HG03045 (cell line): ENCODE measurements around the gene CACNG4.
"Not testable (repeated sequence)": the region's sequence is repeated elsewhere in the genome, so short reads cannot be mapped to it uniquely, and the experiment has no call there.

Experiments used
- ATAC-seq: cut with Tn5 transposase; IDR thresholded peaks from one replicate; pipeline ENCODE4 v1.9.1; 2021; ENCODE audit warnings: mild to moderate bottlenecking, moderate library complexity; ENCODE audit not compliant: unreplicated experiment

CACNG4 gene

DNA sequence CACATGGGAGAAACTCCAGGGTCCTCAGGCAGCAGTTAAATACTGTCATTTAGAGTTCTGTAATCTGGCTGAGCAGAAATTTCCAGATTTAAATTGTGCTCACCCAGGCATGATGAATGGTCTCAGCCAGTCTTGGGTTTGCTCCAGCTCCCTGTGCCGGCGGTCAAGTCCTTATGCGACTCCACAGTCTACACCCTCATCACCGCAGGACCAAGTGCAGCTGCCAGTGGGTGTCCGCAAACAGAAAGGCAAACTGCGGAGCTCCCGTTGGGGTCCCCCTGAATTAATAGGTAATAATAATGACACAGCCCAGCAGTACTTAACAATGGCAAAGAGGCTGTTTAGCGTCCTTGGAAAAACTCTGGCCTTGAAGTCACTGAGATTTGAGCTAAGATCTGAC lies 3.9 kb upstream of the CACNG4 start:
- ATAC-seq, result no peak

DNA sequence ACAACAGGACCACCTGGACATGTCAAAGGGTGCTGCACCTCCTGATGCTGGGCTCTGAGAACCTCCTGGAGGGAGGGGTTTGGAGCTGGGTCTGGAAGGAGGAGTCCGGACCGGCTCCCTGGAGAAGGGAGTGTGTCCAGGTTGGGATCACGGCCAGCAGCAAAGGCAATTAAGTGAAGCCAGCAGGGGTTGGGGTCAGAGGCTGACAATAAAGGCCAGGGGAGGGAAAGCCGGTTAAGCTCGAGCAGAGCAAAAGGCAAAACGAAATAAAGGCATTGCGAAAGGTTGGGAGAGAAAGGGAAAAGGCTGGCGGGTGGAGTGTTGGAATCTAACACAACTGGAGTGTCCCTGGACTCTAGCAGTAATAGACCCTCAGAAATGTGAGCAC lies 992 bp upstream of the CACNG4 start:
- ATAC-seq, result no peak

DNA sequence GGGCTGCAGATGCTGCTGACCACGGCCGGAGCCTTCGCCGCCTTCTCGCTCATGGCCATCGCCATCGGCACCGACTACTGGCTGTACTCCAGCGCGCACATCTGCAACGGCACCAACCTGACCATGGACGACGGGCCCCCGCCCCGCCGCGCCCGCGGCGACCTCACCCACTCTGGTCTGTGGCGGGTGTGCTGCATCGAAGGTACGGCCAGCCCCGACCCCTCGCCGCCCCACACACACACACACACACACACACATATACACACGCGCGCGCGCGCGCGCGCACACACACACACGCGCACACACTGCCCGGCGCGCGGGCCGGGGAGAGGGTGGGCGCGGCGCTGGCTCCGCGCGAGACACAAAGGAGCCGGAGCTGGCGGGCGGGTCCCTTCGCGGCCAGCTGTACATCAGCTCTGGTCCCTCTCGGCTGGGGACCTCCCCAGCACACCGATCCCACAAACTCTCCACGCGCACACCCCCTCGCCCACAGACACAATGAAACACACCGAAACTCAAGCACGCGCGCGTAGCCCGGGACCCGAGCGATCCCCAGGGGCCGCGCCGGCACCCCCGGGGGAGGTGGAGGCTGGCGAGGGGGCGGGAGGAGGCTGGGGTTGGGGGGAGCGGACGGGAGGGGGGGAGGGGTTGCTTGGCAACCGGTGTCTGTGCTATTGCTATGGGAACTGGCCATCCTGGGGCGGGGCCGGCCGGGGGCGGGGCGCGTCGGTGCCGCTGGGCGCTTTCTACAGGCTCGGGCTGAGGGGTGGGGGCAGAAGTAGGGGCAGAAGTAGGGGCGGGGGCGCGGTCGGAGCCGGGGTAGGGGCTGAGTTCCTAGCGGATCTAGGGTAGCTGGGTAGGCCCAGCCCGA lies 658 bp downstream of the CACNG4 start:
- no peak for ATAC-seq

DNA sequence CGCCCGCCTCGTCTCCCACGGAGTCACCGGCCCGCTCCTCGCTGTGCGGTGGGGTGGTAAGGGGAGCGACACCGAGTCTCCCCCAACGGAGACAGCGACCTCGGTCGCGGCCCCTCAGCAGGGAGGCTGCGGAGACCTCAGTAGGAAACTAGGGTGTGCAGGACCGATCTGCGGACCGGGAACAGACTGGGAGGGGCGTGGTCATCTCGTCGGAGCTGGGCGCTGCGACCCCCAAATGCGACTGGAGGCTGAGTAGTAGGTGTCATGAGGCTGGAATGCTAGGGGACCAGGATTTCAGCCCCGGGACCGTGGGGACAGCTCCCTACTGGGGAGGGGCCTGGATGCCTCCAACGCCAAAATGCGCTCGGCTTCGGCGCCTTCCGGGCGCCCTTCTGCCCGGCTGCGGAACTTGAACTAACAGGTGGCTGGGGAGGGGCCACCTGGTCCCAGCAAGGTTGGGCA lies 1.3 kb downstream of the CACNG4 start:
- ATAC-seq, result no peak

DNA sequence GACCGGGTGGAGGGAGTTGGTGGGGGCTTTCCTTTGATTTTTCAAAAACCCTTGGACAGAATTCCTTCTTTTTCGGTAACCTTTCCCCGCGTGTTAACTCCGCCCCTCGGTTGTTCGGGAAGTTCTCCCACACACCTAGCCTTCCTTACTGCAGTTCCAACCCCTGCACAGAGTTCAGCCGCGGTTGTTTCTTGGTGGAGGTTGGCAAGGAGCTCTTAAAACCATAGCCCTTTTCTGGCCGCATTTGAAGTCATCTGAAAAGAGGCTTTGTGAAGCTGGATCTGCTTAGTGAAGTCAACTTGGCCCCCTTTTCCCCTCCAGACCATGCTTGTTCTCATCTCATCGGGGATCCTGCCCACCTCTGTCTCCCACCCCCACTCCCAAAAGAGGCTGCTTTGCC lies 1.8 kb downstream of the CACNG4 start:
- ATAC-seq, result no peak

DNA sequence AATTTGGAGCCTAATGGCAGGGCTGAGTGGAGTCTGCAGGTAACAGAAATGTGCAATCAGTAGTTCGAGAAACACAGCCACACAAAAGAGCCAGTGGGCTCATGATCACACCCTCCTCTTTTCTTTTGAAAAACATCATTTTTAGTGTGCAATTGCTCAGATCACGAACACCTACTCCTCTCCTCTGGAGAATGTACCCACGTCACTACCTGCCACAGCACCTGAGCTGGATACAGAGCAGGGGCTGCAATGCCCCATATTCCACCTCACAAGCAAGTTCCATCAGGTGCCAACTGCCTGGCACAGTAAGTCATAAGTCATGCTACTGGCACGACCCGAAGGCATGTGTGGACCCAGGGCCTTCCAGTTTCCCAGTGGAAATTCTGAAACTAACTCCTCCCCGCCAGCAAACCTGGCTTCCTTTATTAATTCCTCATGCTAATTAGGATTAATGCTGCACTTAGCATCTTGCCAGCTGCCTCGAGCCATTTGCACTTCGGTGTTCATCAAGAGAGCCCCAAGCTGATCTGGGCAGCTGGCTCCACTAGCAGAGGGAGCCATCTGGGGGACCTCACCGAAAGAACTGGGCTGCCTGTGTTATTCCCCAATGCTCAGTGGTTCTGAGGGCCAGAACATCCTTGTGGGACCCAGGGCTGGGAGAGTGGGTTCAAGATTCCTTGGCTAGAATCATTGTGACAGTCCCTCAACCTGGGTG lies 2.4 kb downstream of the CACNG4 start:
- no peak for ATAC-seq

DNA sequence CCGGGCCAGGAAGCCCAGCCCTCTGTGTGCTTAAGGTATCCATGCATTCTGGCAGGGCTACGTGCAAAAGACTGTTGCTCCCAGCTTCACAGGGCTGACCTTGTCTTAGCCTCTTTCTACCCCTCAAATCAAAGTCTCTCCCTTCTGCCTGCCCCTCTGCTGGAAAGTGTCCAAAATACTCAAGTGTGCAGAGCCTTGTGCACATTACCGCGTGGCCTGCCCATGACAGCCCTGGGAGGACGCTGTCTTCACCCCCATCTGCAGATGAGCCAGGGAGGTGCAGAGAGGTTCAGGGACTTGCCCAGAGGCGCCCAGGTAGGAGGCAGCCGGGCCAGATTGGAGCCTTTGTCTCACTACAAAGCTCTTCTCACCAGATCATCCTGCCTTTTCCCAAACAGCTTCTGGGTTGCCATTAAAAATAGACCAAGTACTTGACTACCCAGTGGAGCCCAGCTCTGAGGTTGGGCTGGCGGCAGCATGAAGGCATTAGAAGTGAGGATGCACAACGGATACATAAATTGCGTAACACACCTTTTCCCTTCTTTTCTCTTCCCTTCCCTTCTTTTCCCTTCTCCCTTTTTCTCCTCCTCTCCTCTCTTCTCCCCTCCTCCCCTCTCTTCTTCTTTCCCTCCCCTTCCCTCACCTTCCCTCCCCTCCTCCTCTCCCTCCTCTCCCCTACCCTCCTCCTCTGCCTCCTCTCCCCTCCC lies 3.5 kb downstream of the CACNG4 start:
- ATAC-seq, result no peak

DNA sequence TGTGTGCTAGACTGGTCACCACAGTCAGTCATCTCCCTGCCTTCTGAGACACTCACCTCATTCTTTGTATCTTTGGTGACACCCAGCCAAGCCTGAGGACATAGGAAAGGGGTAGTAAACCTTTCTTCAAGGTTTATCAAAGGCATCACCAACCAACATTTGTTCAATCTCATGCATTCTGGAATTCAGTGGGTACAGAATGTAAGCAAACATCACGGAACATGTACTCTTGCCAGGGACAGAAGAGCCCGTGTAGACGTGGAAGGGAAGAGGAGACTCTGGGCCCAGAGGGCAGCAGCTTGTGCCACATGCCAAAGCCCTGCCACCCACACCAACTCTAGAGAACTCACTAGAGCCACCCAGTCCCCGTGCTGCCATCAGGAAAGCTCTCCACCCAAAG lies 4.4 kb downstream of the CACNG4 start:
- ATAC-seq, result no peak

DNA sequence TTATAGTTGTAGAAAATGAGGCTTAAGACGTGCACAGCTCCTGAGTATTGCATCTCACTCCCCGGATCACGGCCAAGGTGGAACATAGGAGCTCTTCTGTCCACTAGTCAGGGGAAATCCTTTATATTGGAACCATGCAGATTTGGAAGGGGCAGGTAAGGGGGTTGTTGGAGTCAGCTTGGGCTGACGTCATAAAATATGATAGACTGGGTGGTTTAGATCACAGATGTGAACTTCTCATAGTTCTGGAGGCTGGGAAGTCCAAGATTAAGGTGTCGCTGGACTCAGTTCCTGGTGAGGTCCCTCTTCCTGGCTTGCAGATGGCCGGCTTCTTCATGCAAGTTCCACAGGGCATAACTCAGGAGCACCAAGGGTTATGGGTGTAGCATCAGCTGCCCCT lies 5.6 kb downstream of the CACNG4 start:
- ATAC-seq, result no peak

DNA sequence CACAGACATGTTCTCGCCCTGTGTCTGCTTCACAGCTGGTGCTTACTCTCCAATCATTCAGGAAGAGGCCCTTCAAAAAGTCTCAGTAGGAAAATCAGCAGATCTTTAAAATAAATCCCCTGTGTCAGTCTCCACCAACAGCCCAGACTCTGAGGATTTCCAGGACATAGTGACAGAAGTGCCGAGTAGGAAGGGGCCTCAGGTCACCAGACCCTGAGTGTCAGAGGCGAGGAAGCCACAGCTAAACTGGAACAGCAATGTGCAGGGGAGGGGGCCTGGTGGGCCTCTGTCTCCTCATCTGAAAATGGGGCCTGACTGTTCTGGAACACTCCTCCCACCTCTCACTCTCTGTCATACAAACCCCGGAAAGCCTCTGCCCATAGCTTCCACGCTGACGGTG lies 6.3 kb downstream of the CACNG4 start:
- no peak for ATAC-seq

DNA sequence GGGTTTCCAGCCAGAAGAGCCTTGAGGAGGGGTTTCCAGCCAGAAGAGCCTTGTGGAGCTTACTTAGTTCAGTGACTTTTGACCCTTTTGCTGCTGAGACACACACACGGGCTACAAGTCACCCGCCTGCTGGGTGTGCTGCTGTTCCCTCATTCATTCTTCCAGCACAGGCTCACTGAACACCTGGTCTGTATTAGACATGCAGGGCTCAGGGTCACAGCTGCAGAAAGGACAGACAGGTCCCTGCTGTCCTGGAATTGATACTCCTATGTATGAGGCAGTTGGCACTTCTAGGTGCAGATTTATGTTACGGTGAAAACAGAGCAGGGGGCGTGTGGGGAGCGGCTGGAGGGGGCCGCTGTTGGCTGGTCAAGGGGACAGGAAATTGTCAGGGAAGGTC lies 6.8 kb downstream of the CACNG4 start:
- no peak for ATAC-seq

DNA sequence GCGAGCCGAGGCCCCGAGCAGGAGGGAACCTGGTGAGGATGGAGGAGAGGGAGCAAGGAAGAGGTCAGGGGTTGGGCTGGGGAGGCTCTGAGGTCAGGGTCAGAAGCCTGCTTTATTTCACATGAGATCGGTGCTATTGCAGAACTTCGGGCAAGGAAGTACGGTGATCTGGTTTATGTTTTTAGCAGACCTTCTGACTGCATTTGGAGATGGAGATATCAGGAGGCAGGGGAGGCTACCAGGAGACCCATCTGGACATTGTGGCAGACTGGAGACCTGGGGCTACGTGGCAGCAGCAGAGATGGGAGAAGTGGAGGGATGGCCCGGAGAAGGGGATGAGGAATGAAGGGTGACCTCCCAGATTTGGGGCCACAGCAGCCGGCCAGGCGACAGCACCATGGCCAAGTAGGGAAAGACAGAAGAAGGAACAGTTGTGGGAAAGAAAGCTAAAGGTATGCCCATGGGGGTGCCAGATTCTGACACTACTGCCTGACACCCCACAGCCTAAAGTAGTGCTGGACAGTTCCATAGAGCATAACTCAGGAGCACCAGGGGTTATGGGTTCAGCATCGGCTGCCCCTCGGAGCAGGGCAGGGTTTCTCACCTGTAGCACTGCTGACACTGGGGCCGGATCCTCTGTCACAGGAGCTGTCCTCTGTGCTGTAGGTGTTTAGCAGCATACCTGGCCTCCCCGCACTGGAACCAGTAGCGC lies 7.4 kb downstream of the CACNG4 start:
- no peak for ATAC-seq

DNA sequence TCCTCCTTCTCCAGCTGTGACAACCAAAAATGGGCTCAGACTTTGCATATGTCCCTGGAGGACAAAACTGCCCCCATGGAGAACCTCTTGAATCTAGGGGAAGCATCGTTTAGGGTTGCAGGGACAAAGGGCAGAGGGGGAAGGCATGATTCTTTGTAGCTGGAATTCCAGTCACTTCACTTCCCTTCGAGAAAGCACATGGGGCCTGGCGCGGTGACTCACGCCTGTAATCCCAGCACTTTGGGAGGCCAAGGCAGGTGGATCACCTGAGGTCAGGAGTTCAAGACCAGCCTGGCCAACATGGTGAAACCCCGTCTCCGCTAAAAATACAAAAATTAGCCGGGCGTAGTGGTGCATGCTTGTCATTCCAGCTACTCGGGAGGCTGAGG lies 7.9 kb downstream of the CACNG4 start:
- ATAC-seq, result not testable (repeated sequence)

DNA sequence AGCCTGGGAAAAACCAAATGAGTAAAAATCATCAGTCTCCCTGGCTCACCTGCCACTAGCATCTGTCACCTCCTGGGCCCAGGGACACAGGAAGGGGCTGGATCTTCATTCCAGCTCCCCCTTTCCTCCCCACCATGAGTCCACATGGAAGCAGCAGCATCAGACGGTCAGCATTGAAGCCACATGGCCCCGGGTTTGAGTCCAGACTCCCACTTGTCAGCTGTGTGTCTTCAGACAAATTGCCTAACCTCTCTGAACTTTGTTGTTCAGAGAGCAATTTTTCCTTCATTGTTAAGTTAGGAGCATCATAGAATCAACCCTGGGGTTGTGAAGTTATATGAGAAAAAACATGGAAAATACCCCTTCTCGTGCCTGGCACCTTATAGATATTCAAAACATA lies 10.7 kb downstream of the CACNG4 start:
- no peak for ATAC-seq

DNA sequence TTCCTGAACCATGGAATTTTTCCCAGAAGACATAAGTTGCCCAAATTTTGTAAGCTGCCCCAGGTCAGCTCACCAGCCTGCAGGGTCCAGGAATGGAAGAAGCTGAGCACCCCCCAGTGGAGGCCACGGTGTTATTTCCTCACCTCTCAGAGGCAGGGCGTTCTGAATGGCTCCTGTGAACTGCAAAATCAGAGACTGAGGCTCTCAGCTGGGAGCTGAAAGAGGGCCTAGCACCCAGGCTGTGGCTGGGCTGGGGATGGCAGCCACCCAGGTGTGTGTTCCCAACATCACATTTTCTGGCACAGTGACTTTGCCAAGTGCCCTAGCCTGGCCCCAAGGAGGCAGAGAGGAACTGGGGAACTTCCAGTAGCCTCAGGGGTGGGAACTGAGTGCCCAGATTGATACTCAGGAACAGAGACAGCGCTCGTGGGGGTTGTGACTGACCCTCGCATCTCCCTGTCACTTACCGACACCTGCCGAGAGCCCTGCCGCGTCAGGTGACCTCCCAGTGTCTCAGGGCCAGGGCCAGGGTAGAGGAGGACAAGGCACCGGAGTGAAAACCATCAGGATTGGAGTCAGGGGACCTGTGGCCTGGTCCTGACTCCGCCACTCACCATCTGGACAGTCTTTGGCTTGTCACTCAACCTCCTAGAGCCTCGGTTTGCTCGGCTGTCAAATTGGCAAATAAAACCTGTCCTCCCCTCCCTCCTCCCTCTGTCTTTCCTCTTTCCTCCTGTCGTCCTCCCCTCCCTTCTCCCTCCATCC lies 11.3 kb downstream of the CACNG4 start:
- ATAC-seq, result no peak

DNA sequence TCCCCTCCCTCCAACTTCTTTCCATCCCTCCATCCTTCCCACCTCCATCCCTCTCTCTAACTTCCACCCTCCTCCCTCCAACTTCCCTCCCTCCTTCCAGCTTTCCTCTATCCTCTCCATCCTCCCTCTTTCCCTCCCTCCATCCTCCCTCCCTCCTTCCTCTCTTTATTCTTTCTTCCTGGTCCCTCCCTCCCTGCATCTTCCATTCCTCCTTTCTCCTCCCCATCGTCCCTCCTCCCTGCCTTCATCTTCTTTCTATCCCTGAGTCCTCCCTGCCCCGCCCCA lies 11.8 kb downstream of the CACNG4 start:
- no peak for ATAC-seq

DNA sequence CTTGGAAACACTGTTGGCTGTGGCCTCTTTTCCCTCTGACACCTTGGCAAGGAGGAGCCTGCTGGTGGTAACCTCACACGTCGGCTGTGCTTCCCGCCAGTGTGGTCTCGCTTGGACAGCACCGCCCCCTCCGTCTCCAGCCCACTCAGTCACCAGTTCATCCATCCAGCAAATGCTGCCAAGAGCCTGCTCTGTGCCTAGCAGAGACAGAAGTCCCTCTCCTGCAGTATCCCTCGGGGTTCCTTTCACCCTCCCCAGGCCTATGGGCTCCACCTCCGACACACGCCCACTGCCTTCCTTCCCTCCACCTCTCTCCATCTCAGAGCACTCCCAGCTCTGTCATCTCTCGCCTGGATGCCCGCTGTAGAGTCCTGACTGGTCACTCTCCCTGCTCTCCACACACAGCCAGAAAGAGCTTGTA lies 12.3 kb downstream of the CACNG4 start:
- ATAC-seq, result no peak

DNA sequence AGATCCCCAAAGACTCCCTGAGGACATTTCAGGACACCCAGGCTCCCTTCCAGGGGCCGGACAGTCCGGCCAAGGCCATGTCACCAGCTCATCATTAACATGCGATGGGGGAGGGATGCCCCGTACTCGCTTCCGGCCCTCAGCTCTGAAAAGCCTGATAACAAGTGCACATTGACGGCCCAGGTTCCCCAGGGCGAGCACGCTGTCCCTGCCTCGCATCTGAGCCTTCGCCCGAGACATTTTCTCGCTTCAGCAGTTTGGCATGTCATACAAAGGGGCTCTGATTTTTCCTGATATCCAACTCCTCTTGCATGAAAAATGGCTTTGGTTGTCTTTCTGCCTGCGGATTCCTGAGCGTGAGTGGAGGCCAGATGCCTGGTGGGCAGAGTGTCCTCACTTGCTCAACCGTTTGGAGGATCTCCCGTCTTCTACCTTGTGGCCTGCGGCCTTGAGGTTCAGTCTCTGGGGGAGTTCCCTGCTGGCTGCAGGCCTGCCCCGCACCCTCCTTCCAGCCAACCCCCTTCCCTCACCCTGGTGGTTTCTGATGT lies 14.1 kb downstream of the CACNG4 start:
- ATAC-seq, result no peak

DNA sequence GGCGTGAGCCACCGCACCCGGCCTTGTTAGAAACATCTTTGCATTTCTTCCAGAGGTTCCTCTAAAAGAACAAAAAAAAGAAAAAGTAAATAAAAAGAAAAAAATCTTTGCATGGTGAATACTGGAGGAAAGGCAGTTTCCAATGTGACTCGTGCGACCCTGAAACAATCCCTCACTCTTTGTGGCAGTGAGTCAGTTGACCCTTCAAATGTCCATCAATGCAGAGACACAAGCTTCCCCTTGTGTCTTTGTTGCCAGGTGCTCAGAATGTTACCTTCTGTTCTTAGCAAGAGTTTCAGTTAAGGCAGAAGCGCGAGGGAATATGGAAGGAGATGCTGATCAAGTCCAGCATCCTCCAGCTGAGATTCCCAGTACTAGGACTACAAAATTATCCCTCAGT lies 16.4 kb downstream of the CACNG4 start:
- no peak for ATAC-seq

DNA sequence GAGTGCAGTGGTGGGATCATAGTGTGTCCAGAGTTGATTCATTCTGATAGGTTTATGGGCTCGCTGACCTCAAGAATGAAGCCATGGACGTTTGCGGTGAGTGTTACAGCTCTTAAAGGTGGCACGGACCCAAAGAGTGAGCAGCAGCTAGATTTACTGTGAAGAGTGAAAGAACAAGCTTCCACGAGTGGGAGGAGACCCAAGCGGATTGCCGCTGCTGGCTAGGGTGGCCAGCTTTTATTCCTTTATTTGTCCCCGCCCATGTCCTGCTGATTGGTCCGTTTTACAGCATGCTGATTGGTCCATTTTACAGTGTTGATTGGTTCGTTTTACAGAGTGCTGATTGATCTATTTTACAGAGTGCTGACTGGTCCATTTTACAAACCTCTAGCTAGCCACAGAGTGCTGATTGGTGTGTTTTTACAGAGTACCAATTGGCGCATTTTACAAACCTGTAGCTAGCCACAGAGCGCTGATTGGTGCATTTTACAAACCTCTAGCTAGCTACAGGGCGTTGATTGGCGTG lies 17.5 kb downstream of the CACNG4 start:
- ATAC-seq, result no peak
